IPS DF 4.7 (cell line): ENCODE results near the gene PIGC.
A peak's percentile ranks its signal among the peaks of the same experiment; 100 is the strongest.

Source experiments
- DNase-seq: peaks from one replicate; pipeline ENCODE4 v3.0.0-alpha.2; 2013; ENCODE audit warnings: low spot score; ENCODE audit errors: extremely low read depth

The PIGC gene

DNA sequence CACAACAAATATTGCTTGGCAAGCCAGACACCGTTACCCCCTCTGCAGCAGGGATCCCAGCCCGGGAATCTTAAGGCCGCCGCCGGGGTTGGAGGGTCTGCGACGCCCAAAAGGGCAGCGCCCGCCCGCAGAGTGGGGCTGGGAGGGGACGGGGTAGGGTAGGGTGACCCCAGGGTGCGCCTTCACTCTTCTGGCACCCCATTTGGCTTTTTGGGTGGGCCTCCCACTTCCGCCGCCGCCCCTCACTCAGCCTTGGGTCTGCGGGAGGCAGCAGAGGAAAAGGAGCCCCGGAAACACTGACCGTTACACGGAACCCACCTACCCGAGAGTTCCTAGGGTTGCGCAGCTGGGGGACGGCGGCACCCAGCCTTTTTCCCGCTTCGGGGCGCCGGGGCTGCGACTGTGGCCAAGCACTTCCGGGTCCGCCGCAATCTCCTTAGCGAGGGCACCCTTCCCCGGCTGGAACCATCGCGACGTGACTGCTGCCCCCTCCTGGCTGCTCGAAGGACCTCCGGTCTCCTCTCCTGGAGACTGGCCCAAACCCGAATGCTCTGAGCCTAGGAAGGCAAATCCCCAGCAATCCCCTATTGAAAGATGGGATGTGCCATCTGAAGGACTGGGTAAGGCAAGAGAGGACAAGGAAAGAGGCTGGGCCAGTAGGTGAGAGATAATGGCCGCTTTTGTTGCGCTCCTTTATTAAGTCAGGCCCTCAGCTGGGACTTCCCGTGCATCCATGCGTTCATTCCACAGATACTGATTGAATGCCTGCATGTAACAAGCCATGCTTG, at the start of gene PIGC:
PIGC (minus strand) TSS at position 404 of the 788 bp plus-strand sequence. CDS start 1,447 bp downstream, outside the sequence.
- peak; percentile 74 for DNase-seq

DNA sequence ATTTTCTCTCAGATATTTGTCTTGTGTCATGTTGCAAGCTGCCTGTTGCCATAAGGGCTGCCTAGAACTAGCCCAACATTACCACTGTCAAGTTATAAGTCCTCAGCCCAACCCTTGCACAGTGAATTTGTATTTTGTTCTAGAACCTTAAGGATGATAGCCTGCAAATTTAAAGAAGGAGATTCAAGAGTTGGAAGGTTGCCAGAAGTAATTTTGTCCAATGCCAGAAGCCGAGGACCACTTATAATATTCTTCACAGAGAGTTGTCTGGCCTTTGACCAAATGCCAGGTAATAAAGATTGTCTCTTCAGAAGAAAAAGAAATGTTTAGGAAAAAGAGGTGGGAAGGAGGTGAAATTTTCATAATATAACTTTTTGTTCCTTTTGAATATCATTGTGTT, 48.6 kb upstream of the PIGC start:
- no peak for DNase-seq

DNA sequence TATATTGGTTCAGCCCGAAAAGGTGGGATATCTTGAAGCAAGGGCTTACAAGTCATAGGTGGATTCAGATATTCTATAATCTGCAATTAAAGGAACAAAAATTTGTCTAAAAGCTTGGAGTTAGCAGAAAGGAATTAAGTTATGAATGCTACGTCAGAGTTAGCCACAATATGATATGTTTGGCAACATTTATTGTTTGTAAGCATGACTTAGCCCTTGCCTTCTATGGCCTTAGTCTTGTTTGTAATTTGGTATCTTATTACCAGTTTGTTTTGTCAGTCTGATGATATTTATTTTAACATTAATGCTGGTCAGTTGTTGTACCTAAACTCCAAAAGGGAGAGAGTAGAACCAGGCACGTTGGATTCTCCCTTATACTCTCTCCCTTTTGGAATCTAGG, 46.0 kb upstream of the PIGC start:
- no peak for DNase-seq

DNA sequence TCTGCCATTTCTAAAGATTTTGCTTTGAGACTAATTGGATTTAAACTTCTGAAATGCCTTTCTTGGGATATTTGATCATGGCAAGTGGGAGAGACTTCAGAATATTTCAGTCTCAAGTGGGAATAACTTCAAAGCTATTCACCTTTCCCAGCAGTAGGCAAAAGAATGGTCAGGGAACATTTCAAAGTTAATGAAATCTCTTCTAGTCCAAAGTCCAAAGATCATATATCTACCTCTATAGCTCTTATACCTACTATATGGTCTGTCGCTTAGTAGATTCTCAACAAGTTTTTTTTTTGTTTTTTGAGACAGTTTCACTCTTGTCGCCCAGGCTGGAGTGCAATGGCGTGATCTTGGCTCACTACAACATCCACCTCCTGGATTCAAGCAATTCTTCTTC, 44.5 kb upstream of the PIGC start:
- no peak for DNase-seq

DNA sequence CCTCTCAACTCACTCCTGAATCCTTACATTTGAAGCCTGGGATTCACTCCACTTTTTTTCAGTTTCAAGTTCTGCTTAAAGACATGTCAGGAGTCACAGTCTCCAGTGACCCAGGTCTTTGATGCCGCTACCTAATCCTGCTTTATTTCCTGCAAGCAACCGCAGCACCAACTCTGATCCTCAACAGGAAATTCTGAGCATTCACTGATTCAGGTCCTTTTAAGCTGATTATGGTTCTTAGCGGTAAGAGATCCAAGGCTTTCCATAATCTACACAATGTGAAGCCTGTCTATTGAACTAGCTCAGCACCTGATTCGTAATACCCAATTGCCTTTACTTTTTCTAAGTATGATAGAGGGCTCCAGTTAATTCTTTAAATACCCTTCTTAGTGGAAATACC, 43.7 kb upstream of the PIGC start:
- no peak for DNase-seq

DNA sequence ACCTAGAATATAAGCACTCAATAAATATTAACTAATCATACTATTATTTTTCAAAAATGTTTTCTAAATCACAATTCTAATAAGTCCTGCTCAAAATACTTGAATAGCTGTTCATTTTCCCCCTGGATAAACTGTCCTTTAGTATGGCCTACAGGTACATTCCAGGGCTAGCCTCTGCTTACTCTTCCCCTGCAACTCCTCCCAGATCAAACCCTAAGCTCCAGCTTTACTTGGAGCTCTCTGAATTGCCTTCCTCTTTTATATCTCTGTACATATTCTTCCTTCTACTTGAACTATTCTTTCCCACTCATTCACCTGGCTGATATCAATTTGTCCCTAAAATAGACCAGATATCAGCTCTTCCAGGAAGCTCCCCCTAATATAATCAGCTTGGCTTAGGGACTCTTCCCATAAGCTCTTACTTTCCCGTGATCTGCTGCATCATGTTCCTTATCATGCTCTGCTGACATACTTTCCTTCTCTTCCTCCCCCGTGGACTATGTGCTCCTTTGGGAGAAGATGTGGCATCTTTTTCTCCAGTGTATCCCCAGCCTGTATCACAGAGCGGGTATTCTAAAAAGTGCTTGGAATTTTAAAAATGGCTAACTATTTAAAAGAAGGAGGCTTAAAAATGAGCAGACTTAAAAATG, 43.1 kb upstream of the PIGC start:
- no peak for DNase-seq

DNA sequence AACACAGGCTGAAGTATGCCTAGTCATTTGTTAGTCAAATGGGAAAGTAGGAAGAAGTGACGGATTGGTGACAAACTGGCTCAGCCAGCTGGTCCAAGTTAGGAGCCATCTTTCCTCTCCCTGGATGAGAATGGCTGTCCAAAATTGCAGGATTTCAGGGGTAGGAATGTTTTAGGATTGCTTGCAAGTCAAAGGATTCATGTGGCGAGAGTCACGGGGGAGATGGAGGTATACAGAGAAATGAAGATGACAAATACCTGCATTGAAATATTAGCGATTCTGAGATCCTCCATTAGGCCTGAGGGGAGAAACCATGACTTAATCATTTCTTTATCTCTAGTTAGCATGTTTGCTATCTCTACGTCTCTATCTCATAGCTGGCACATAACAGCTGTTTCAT, 41.8 kb upstream of the PIGC start:
- no peak for DNase-seq

DNA sequence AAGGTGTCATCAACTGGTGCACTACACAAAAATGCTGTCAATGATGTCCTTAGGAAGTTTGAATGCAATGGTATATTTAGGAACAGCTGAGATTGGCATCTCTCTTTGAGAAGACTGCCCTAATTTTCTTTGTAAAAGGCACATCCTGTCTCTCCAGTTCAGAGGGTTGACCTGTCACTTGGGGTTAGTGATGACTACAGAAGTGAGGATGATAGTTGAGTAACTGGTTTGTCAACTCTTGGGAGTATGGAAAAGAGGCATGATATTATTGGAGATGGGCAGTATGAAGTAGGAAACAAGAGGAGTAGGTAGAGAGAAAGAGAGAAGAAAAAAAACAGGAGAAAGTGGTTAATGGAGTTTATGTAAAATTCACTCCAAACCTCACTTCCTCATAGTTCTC, 40.4 kb upstream of the PIGC start:
- no peak for DNase-seq

DNA sequence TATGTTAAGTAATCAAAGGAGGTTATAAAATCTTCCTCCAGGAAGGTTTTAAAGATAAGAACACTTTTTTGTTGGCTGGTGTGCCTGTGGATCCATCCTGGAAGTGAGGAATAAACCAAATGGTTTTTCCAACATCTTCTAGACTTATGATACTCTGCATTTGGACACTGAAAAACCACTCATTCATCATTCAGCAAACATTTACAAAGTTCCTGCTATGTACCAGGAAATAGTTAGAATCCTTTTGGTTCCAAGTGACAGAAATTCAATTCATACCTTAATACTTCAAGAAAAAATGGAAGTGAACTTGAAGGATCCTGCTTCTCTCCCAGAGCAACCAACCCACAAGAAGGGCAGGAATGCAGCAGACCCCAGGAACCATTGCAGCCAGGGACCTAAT, 39.6 kb upstream of the PIGC start:
- no peak for DNase-seq

DNA sequence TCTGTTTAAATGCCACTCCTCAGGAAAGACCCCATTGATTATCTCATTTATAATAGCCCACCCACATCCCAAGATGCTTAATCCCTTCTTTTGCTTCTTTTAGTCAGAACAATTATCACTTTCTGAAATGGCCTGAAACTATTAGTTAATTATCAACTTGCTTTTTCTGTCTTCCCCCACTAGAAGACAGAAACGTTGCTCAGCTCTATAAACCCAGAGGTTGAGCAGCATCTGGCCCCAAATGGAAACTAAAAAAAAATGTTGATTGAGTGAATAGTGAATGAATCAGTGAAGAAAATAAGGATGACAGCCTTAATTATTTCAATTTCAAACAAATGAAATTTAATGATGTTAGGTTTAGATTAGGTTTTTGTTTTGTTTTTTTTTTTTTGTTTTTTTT, 38.2 kb upstream of the PIGC start:
- DNase-seq, result no peak

DNA sequence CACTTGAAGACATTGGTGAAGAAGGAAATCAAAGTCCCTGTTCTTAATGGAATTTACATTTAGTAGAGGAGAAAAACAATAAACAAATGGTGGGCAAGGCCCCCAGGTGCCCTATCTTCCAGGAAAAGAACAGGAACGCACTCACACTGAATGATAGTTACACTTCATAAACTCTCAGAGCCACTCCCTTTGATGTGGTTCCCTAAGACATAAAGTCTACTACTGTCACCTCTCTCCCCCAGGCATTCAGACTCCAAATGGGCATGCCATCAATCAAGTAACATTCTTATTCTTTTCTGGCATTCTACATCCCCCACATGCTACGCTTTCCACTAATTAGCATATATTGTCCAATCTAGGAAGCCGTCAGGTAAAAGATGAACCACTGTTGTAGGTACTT, 36.6 kb upstream of the PIGC start:
- no peak for DNase-seq

DNA sequence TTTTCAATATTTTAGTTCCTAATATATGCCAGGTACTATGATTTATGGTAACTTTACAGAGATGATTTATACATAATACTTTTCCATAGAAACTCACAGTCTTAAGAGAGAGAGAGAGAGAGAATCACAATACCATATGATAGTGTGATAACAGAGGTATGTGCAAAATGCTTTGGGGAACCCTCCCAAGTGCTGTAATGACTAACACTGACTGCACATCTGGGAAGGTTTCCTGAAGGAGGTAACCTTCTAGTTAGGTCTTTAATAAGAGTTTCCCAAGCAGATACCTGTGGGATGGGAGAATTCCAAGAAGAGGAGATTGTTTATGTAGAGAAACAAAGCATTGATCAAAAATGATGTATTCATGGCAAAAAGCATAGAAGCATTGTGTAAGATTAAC, 34.6 kb upstream of the PIGC start:
- DNase-seq, result no peak

DNA sequence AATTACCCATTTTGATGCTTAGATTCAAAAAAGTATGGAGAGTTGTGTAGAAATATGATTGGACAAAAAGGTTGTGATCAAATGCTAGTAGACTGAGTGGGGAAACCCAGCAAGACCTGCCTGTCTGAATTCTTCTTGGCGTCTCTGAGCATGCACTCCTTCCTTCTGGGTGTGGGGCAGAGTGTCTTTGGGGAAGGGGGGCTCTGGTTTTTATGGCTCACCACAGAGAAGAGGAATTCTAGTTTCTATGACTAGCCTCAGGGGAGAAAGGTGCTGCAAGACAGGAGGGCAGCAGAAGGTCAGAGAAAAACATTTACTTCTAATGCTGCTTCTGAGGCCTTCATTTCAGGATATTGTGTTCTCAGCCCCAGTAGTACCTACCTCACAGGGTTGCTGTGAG, 33.9 kb upstream of the PIGC start:
- no peak for DNase-seq

DNA sequence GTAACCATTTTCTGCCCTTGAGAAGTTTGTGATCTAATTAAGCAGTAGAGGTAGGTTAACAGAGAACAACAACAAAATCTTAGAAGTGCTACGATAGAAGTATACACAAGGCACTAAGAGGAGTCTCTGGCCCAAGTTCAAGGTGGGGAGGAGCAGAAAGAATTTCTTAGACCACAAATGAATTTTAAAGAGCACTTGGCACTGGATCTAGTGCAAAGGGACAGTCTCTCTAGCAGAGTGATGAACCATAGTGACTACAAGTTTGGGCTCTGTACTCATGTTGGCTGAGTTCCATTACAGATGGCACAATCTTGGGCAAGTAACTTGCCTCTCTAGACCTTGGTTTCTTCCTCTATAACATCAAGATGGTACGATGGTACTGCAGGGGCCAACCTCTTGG, 33.3 kb upstream of the PIGC start:
- no peak for DNase-seq

DNA sequence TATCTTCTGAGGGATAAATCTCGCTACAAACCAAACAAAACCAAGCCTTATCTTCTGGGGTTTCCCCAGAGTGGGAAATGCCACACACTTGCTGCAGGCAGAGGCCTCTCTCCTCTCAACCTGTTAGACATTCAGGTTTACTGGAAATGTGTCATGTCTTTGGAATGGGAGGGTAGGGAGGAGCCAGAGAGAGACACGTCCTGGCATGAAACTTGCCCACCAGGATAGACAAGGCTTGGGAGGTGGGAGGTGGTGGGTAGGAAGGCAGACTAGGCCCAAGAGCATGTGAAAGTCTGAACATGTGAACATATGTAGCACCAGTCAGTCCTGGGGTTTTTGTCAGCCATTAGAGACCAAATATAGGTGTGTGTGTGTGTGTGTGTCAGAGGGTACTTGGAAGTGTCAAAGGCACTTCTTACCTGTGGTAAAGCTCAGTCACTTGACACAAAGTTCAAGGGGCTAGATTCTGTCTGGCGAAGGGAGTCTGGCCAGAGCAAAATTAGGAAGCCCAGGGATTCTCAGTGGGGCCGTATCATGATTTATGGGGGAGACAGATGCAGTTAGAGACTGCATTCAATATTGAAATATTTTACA, 32.4 kb upstream of the PIGC start:
- DNase-seq, result no peak

DNA sequence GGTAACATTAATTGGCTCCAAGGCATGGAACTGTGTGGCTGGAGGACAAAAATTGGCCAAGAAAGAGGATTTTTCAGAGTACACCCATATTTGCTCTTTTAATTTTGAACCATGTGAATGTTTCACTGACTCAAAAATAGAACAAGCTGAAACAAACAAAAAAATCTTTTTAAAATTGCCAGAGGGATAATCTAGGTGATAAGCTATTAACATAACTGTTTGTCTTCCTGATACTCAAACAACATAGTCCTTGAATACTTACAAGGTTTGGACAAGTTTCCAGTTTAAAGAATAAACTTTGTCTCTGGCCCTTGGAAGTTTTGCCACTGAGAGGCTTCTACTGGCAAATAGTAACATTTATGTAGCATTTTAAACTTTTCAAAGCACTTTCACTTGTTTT, 30.0 kb upstream of the PIGC start:
- no peak for DNase-seq

DNA sequence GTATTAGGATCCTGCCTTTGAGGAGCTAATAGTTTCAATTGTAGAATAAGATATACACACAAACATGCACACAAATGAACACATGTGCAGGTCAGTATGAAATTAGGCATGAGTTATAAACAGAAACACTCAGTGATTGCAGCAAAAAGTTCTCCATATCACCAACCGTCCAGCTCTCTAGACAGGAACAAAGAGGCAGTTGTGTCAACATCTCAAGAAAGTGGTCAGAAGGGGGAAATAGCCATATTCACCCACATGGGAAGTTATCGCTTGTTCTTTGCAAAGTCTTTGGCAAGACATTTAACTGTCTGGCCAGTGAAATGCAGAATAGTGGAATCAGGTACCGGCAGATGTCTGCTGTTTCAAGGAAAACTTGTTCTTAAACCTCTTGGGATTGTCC, 29.4 kb upstream of the PIGC start:
- no peak for DNase-seq

DNA sequence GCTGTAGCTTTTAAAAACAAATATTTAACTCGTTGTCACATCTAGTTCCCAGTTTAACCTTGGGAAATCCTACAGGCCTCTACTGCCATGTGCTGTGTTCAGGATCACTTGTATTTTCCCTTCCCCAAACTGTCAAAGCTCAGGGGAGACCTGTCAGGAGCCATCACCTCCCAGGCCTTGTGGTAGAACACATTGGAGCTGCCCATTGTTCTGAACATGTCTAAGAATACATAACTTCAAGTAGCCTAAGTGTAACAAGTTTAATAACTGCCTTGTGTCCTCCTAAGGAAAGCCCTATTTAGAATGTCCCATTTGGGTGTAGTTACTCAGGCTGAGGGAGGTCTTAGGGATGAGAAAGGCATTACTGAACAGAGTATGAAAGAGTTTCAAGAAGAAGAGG, 28.6 kb upstream of the PIGC start:
- DNase-seq, result no peak

DNA sequence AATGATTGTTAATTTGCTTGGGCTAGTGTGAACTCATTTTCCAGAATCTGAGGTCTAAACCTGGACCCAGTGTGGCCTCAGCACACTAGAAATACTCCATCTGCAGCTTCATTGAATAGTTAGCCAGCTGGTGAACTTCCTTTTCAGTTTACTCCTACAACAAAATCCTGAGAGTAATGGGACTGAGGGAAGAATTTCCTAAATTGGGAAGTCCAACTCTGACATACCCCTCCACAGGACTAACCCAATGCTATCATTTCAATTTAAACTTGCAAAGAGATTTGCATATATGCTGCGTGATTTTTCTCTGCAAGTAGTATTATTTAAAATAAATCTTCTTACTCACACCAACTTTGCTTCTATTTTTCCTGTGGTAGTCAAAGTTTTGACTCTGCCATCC, 27.8 kb upstream of the PIGC start:
- DNase-seq, result no peak

DNA sequence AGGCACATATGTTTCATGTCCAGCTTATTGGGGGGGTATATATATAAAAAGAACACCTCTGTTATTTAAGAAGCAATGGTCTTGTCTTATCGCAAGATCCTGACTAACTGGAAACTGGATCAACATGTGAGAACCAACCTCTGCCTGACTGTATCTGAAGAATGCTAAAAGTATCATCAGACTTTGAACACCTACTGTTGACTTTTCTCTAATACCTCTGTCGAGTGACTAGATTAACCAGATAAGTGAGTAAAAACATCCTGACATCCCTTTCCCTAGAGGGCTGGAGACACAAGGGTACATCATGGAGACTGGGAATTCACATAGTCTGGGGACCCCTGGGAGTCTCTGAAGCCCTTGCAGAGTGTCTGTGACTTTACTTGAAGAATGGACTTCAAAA, 26.3 kb upstream of the PIGC start:
- no peak for DNase-seq

DNA sequence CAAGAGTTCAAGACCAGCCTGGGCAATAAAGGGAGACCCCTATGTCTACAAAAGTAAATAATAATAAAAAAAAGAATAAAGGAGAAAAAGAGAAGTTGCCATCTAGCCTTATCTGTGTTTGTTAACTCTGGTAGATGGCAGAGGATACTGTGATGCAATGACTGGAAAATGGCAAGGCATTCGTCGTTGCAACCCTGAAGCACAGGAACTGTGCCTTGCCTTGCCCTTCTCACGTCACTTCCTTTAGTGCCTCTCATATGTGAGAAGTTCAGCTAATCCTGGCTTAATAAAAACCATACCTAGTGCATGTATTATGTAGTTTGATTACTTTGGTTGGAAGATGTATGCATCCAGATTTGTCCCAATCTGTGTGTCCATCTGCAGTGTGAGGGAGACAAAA, 25.8 kb upstream of the PIGC start:
- DNase-seq, result no peak

DNA sequence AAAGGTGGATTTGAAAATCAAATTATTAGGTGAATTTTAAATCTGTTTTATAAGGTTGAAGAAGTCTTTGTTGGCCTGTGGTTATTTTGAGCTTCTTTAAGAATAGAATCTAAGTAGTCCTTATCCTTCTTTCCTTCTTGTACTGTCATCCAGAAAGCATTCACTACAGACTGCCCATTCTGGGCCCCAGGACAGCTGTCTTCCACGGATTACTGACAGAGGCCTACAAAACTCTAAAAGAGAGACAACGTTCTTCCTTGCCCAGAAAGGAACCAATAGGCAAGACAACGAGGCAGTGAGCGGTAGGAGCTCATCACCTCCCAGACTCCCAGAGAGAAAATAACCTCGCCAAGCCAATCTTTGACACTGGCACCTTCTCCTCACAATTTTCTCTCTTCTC, 24.4 kb upstream of the PIGC start:
- DNase-seq, result no peak

DNA sequence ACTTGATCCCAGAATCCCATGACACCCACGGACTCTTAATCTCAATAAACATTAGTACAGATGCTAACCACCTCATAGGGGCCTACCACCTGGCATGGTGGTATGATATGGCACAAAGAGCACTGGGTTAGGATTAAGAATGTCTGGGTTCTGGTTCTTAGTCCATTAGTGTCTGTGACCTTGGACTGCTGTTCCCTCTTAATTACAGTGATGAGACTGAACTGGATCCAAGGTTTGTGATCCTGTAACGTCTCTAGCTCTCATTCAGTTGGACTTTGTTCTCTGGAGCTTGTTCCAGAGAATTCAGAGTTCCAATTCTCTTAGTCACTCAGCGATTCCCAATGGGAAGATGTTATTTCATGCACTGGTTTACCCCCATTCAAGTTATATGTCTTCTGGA, 23.6 kb upstream of the PIGC start:
- DNase-seq, result no peak
